Measurements from ENCODE around the gene TMEM185B. TPM values are rescaled to one million over a fixed set of nuclear protein-coding genes. Genes with fewer than 3 reads are reported as not detected.
"Not testable (repeated sequence)": the region's sequence is repeated elsewhere in the genome, so short reads cannot be mapped to it uniquely, and the experiment has no call there.

Gene TMEM185B
- total RNA-seq, 1 experiment from 2014 or later, result 26.1 TPM

- DNase-seq (ENCODE audit: low spot score), result no peak
- in situ Hi-C loops (cut with HindIII; ENCODE audit: low sequenced_read_pairs), result no loop called here
Observed at GRCh38 chr2:120218181-120218580, 5.0 kb downstream of the TMEM185B start.

DNA sequence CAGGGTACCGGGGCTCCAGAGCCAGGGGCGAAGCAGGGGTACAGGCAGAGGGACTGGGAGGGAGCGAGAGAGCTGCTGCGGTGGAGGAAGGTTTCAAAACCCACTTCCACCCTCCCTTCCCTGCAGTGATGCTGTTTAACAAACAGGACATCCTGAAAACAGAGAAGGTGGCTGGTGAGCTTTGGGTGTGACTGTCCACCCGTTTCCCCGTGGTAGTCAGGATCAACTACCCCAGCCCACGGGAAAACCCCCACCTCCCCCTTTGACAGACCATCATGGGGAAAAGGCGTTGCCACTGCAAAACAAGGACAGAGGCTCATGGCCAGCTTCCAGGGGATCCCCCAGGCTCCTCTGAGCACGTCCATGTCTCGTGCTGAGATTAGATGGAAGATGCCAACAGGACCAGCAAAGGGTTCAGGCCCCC lies 12.9 kb downstream of the TMEM185B start:
- in situ Hi-C loops (cut with HindIII; ENCODE audit: low sequenced_read_pairs), result no loop called here

DNA sequence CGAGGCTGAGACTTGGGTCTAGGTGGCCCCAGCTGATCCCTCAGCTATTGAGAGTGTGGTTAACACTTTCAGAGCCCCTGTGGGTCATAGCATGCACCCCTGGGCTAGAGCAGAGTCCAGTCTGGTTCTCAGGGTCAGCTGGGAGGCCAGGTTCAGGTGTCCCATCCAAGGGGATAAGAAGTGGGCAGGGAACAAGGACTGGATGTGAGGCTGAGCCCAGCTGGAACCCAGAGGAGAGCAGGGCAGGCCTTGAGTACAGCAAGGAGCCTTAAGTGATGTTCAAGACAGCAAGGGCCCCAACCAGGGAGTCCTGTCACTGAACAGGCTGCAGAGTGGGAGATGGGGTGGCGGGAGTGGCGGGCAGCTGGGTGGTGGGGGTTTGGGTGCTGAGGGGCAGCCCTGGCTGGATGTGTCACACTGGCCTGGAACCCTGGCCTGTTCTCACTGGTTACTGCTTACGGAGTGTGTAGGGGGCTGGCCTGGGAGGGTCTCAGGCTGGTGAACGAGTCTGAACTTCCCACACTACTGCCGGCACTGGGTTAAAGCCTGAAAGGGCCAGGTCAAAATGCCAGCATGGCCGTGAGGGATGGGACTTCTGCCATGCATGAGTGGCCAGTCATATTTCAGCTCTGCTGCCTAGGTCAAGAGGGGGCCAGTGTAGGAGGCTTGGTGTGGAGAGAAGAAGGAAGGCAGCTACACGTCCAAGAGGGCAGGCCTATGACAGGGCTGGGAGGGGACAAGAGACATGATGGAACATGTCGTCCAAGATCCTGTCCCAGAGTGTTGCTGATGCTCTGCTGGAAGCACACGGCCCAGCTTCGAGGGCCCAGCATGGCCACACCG lies 13.6 kb downstream of the TMEM185B start:
- DNase-seq (ENCODE audit: low spot score), result no peak
- in situ Hi-C loops (cut with HindIII; ENCODE audit: low sequenced_read_pairs), result no loop called here

More for the DNA sequence above, 12.9 kb downstream of the TMEM185B start:
- DNase-seq (ENCODE audit: low spot score), result no peak

- no peak for DNase-seq (ENCODE audit: low spot score)
Observed at GRCh38 chr2:120208381-120209353, 14.5 kb downstream of the TMEM185B start.

DNA sequence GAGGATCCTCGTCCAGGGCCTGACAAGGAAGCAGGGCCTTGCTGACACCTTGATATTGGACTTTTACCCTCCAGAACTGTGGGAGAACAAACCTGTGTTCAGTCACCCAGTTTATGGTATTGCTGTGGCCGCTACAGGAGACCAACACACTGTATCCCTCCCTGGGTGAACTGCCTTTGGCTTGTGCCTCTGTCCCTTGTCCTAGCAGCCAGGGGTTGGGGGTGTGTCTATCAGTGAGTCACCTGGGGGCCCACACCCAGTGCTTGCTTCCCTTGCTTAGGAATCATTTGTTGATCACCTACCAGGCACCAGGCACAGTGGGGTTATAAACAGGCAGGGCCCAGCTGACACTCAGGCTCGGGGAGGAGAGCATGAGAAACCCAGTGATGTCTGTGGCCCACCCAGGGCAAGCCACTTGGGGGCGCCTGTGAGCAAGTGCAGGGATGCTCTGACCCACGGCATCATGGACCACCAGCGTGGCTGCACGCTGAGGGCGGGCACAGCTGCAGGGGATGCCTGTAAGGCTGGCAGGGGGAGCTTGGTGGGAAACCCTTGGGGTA lies 17.1 kb downstream of the TMEM185B start:
- no peak for DNase-seq (ENCODE audit: low spot score)
- in situ Hi-C loops (cut with HindIII; ENCODE audit: low sequenced_read_pairs), result no loop called here

More at GRCh38 chr2:120208381-120209353, 14.5 kb downstream of the TMEM185B start:
- in situ Hi-C loops (cut with HindIII; ENCODE audit: low sequenced_read_pairs), result no loop called here

DNA sequence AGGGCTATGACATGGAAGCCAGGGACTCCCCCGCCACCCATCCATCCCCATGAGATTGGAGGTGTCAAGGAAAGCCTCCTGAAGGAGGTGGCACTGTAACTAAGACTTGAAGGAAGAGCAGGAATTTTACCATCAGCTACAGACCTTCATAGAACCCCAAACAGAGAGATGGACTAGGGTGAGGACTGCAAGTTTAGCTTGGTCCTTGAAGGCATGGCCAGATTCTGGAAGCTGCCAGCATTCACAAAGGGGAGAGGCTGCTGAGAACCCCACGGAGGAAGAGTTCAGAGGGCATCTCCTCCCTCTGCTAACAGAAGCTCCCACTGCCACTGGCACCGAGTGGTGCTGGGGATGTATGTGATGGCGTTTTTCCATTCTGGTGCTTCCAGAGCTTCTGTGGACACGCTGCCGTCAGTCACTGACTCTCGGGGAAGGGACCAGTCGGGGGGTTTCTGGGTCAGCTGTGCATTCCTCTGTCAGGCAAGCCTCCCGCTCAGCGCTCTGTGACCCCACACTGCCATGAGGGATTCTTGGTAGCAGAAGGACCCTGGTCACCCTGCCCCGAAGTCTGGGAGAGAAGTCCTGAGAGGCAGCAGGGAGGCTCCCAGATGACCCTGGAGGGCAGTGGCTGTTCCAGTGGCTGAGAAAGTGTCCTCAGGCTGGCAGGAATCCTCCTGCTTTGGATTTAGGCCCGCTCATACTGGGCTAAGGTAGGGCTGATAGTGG lies 18.1 kb downstream of the TMEM185B start:
- in situ Hi-C loops (cut with HindIII; ENCODE audit: low sequenced_read_pairs), result no loop called here
- DNase-seq (ENCODE audit: low spot score), result no peak

DNA sequence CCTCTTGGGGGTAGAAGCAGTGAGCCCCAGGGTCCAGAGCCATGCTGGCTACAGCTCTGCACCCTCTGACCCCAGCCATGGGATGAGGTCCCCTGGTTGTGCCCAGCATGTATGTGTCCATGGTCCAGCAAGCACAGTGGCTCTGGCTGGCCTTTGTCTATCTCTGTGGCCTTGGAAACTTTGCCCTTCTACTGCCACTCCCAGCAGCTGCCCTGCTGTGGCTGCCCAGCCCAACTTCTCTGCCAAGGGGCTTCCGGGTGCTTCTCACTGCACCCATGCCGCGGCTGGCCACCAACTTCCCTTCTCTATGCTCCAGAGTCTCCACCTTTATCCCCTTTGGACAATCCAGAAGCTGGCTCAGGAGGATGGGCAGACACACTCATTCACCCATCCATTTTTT lies 18.8 kb downstream of the TMEM185B start:
- no peak for DNase-seq (ENCODE audit: low spot score)
- in situ Hi-C loops (cut with HindIII; ENCODE audit: low sequenced_read_pairs), result no loop called here

DNA sequence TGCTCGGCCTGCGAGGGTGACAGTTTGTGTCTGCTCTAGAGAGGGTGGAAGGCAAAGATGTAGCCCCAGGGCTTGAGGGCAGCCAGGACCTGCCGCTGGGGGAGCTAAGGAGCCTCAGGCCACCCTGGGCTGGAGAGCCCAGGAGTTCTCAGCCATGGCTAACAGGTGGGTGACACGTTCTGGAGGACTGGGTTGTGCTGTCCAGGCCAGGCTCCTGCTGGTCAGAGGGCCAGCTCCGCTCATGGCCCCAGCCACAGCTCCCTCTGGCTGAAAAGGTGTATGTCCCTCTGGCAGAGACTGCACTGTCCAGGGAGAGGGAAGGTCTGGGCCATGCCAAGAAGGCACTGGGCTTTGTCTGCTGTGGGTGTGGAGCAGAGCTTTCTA lies 19.2 kb downstream of the TMEM185B start:
- in situ Hi-C loops (cut with HindIII; ENCODE audit: low sequenced_read_pairs), result no loop called here

DNA sequence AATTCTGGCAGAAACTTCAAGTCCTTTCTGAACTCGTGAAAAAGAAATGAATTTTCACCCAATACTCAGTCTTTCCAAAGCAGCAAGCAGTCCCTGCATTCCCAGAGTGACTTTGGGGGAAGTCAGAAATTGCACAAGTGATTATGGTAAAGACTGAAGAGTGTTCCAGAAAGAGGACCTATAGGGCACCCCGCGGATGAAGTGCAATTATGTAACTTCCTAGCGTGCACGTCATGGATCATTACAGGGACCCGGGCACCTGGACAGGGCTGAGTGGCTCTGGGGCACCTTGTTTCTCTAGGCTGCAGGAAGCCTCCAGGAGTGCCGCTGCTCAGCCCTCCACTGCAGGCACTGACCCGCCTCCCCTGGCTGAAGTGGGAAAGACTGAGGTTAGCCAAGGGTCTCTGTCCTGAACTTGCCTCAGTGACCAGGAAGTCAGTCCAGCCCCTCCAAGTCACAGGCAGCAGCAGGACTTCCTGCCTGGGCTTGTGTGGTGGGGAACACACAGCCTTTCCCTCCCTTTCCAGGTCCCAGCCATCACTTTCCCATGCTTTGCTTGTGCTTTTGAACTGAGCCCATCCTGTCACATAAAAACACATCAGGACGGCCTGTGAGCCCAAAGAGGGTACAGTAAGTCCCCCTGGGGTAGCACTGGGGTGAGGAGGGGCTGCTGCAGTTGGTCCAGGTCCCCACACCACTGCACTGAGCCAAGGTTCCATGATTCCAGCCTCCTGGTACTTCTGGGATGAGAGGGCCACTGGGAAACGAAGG lies 19.8 kb downstream of the TMEM185B start:
- in situ Hi-C loops (cut with HindIII; ENCODE audit: low sequenced_read_pairs), result no loop called here
- no peak for DNase-seq (ENCODE audit: low spot score)

More for the DNA sequence above, 19.2 kb downstream of the TMEM185B start:
- no peak for DNase-seq (ENCODE audit: low spot score)

- in situ Hi-C loops (cut with HindIII; ENCODE audit: low sequenced_read_pairs); DNase-seq (ENCODE audit: low spot score): not testable (repeated sequence)
Observed at GRCh38 chr2:120199817-120200459, 23.3 kb downstream of the TMEM185B start.

GRCh38 chr2:120195553-120195952 lies 27.6 kb downstream of the TMEM185B start:
- in situ Hi-C loops (cut with HindIII; ENCODE audit: low sequenced_read_pairs), result no loop called here
- no peak for DNase-seq (ENCODE audit: low spot score)

DNA sequence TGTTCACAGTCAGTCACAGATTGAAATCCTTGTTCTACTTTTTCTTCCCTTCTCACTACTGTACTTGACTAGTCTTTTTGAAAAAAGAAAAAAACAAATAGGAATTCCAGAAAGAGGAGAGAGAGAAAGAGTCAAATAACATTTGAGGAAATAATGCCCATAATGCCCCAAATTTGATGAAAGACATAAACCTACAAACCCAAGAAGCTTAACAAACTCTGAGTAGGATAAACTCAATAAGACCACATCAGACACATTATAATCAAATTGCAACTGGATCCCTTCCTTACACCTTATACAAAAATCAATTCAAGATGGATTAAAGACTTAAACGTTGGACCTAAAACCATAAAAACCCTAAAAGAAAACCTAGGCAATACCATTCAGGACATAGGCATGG lies 30.9 kb downstream of the TMEM185B start:
- no peak for DNase-seq (ENCODE audit: low spot score)
- in situ Hi-C loops (cut with HindIII; ENCODE audit: low sequenced_read_pairs), result no loop called here

- in situ Hi-C loops (cut with HindIII; ENCODE audit: low sequenced_read_pairs), result no loop called here
- DNase-seq (ENCODE audit: low spot score), result no peak
Observed at GRCh38 chr2:120189189-120189588, 34.0 kb downstream of the TMEM185B start.

DNA sequence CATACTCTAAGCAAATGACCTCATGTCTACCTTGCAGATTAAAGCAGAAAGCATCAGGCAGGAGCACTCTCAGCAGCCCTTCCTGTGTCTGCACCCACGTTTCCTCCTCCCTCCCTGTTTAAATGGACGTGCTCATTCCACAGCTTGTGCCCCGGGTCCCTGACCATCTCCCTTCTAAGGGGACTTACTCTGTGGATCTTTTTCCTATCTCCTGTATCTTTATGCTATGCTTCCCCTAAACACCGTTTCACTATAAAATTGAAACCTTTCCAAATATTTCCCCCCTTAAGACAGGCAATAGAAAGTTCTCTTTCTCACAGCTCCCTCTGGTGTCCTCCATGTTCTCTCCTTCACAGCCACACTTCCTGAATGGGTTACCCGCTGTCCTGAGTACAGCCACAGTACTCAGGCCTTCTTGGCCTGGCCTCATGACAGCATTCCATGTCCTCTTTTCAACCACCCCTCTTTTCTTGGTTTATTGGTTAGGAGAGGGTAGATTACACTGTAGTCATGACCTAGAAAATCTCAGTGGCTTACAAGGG lies 41.1 kb downstream of the TMEM185B start:
- in situ Hi-C loops (cut with HindIII; ENCODE audit: low sequenced_read_pairs), result no loop called here
- DNase-seq (ENCODE audit: low spot score), result no peak

- in situ Hi-C loops (cut with HindIII; ENCODE audit: low sequenced_read_pairs), result no loop called here
- no peak for DNase-seq (ENCODE audit: low spot score)
Observed at GRCh38 chr2:120180066-120180465, 43.1 kb downstream of the TMEM185B start.

GRCh38 chr2:120179396-120179795 lies 43.8 kb downstream of the TMEM185B start:
- DNase-seq (ENCODE audit: low spot score), result peak; percentile 63
- in situ Hi-C loops (cut with HindIII; ENCODE audit: low sequenced_read_pairs), result no loop called here

- in situ Hi-C loops (cut with HindIII; ENCODE audit: low sequenced_read_pairs), result no loop called here
- DNase-seq (ENCODE audit: low spot score), result no peak
Observed at GRCh38 chr2:120177973-120178372, 45.2 kb downstream of the TMEM185B start.
